Erythroblast (primary cell): ENCODE results near the gene KCNG4.

ENCODE experiments used
- DNase-seq, 2 experiments: peaks; one replicate each; lab custom pipeline; 2025; lab: John Stamatoyannopoulos, UW
- GATA1 ChIP-seq: IDR thresholded peaks from 2 replicates; pipeline ENCODE4 v1.6.1; 2011; ENCODE audit warnings: low read depth, mild to moderate bottlenecking, control low read depth, low read length, moderate library complexity
- POLR2A ChIP-seq: IDR thresholded peaks from 2 replicates; pipeline ENCODE4 v1.6.1; 2011; ENCODE audit warnings: mild to moderate bottlenecking, low read length

The KCNG4 gene

GRCh38 chr16:84272740-84273320, 33.0 kb upstream of the KCNG4 start:
- TF ChIP-seq POLR2A = no peak
- no peak for TF ChIP-seq GATA1

DNA sequence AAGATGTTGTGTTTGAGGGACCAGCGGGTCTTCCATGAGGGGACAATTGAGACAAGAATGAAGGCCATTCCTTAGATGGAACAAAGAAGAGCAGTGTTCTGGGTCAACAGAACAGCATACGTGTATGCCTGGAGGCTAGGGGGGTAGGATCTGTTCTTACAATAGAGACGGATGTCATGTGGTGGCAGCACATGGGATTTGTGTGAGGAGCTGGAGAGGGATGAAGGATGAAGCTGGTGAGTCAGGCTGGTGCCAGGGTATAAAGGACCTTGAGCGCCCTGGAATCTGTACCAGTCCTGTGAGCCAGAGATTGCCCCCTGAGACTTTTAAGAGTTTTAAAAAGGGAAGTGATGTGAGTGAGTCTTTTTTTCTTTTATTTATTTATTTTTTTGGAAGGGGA, 32.1 kb upstream of the KCNG4 start:
- TF ChIP-seq GATA1 (no peak), POLR2A (no peak)
- no peak for DNase-seq

More at GRCh38 chr16:84272740-84273320, 33.0 kb upstream of the KCNG4 start:
- no peak for DNase-seq

DNA sequence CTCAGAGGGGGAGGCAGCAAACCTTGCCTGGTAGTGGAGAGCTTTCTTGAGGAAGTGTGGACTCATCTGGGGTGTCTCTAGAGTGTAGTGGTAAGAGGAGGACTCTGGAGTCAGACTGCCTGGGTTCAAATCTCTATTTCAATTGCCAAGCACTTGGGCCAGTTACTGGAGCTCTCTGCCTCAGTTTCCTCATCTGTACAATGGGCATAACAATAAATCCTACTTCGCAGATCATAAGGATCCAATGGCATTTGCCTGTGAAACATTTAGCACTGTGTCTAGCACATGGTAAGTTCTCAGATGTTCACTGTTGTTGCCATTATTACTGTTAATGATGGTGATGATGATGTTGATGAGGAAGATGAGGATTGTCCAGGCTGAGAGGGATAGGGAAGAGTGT, 31.2 kb upstream of the KCNG4 start:
- no peak for TF ChIP-seq GATA1
- no peak for TF ChIP-seq POLR2A
- no peak for DNase-seq

DNA sequence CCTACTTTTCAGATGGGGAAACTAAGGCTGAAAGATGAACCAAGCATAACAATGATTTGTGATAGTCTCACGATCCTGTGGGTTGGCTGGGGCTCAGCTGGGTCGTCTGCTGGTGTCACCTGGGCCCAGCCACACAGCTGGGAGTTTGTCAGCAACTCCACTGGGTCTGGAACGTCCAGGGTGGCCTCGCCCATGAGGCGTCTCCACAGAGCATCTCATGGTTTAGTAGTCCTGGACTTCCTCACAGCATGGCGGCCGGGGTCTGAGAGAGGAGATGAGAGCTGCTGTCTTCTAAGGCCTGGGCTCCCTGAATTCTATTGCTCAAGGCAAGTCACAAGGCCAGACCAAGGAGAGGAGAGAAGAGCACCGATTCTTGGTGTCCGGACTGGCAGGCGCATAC, 30.7 kb upstream of the KCNG4 start:
- no peak for TF ChIP-seq GATA1
- TF ChIP-seq POLR2A = no peak
- DNase-seq = no peak

DNA sequence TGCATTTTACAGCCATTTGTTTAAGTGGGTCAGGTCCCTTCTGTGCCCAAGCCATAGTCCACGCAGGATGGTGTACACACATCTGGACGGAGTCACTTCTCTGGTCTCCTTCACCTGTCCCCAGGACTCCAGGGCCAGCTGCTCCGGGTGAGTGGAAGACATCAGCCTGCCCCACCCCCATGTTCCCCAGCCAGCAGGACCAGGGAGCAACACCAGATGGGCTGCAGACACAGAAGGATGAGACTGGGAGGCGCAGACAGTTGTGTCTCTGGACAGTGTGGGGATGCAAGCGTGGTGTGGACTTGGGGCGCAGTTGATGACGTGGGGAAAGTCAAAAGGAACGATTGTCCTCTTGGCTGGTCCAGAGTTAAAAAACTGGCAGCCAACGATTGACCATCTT, 30.3 kb upstream of the KCNG4 start:
- TF ChIP-seq GATA1 (no peak), POLR2A (no peak)
- DNase-seq = no peak

GRCh38 chr16:84268291-84269040, 28.7 kb upstream of the KCNG4 start:
- DNase-seq = no peak
- TF ChIP-seq POLR2A (no peak), GATA1 (no peak)

DNA sequence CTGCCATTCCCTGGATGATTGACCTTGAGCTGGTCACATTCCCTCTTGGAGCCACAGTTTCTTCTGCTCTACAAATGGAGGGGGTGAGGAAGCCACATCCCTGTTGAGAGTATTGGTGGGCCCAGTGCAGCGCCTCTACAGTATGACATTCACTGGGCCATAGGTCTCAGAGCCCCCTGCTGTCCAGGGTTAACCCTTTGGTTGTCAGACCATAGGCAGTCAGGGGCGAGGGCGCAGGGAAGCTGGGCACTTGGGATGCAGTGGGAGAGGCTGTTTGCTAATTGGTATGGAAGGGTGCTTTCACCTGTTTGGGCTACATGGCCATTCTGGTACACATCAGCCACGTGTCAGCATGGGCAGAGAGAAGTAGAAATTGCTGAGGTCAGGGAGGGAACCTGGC, 27.6 kb upstream of the KCNG4 start:
- no peak for DNase-seq
- TF ChIP-seq POLR2A = no peak
- no peak for TF ChIP-seq GATA1

- no peak for TF ChIP-seq POLR2A
- TF ChIP-seq GATA1 = no peak
- peak; percentile 65 for DNase-seq
These were observed 26.6 kb upstream of the KCNG4 start for GRCh38 chr16:84266451-84266850.

- TF ChIP-seq GATA1 (no peak), POLR2A (no peak)
- no peak for DNase-seq
These were observed 23.1 kb upstream of the KCNG4 start for GRCh38 chr16:84262939-84263338.

DNA sequence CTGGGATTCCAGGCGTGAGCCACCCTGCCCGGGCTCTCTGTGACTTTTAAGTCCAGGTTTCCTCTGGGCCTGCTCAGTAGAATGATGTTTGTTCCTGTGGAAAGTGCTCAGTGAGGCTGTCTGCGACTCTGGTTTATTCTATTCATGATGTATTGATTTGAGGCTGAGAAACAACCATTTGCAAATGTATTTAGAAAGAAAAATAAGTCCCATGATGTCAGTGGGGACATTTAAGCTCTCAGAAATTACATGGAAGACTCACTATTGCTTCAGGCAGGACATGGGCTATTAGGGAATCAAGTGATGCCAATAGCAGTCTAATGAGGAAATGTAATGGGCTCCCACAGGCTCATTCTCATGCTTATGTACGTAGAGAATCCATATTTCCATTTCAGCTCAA, 22.2 kb upstream of the KCNG4 start:
- TF ChIP-seq POLR2A (no peak), GATA1 (no peak)
- no peak for DNase-seq

GRCh38 chr16:84260766-84261554, 21.1 kb upstream of the KCNG4 start:
- DNase-seq = no peak
- TF ChIP-seq POLR2A = no peak
- no peak for TF ChIP-seq GATA1

DNA sequence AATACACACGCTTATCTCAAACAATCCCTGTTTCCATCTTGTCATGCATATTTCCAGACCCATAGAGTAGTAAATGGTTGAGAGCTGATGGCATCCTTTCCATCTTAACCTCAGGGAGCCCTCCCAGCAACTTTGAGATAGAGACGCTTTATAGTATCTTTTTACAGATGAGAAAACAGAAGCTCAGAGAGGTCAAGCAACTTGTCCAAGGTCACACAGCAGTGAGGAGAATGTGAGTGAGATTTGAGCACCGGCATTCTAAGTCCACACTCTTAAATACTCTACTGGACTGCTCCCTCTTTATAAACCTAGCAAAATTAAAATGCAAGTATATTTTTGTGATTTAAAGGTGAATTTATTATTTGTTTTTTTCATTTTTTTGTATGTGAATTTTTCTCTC, 19.9 kb upstream of the KCNG4 start:
- DNase-seq = no peak
- TF ChIP-seq POLR2A = no peak
- no peak for TF ChIP-seq GATA1

DNA sequence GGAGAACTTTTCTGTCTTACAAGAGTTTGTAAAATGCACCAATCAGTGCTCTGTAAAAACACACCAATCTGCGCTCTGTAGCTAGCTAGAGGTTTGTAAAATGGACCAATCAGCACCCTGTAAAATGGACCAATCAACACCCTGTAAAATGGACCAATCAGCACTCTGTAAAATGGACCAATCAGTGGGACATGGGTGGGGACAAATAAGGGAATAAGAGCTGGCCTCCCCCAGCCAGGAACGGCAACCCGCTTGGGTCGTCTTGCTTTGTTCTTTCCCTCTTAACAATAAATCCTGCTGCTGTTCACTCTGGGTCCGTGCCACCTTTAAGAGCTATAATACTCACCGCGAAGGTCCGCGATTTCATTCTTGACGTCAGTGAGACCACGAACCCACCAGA, 18.5 kb upstream of the KCNG4 start:
- no peak for DNase-seq
- TF ChIP-seq POLR2A (no peak), GATA1 (no peak)

DNA sequence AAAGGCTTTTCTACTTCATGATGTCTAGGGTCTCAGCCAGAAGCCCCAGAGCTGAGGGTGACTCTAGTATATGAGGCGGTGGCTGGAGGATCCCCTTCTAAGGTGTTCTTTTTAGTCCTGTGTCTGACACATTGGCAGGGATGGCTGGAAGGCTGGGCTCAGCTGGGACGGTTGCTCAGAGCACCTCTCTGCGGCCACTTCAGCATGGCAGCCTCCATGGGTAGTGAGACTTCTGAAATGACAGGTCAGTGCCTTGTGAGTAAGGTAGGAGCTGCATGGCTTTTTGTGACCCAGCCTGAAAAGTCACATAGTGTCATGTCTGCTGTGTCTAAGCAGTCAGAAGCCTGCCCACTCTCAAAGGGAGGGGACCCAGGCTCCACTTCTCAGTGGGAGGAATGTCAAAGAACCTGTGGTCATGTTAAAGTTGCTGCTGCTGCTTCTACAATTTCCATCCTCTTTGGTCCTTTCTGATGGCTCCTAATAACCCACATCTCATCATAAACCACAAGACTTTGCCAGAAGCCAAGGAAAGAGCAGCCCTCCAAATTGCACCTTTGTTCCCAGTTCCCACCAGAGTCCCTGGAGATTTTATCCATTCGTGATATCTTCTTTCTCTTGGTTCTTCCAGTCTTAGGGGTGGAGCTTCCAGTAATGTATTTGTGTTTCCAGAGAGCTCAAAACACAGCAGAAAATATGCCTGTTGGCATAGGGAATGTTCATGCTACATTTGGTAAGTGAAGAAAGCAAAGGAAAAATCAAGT, 15.4 kb upstream of the KCNG4 start:
- TF ChIP-seq GATA1 = no peak
- TF ChIP-seq POLR2A = no peak
- DNase-seq = no peak
